Astrocyte (in vitro differentiated cells and primary cell): ENCODE results near the gene RTF1.

ENCODE experiments used
- EZH2 ChIP-seq: IDR thresholded peaks from 2 replicates; pipeline ENCODE4 v1.6.1; 2012; ENCODE audit warnings: mild to moderate bottlenecking, low read length, inconsistent platforms; ENCODE audit not compliant: insufficient read depth
- TF ChIP-seq, protein P1 (sequence below): IDR thresholded peaks from 2 replicates; pipeline ENCODE4 v1.5.1; 2011; ENCODE audit warnings: low read depth, mild to moderate bottlenecking, inconsistent platforms, low read length, moderate library complexity; ENCODE audit not compliant: insufficient read depth

- TF ChIP-seq, protein P1, sequence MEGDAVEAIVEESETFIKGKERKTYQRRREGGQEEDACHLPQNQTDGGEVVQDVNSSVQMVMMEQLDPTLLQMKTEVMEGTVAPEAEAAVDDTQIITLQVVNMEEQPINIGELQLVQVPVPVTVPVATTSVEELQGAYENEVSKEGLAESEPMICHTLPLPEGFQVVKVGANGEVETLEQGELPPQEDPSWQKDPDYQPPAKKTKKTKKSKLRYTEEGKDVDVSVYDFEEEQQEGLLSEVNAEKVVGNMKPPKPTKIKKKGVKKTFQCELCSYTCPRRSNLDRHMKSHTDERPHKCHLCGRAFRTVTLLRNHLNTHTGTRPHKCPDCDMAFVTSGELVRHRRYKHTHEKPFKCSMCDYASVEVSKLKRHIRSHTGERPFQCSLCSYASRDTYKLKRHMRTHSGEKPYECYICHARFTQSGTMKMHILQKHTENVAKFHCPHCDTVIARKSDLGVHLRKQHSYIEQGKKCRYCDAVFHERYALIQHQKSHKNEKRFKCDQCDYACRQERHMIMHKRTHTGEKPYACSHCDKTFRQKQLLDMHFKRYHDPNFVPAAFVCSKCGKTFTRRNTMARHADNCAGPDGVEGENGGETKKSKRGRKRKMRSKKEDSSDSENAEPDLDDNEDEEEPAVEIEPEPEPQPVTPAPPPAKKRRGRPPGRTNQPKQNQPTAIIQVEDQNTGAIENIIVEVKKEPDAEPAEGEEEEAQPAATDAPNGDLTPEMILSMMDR, result no peak
- peak; percentile 88 for TF ChIP-seq EZH2
Observed at GRCh38 chr15:41494190-41494921, 77.5 kb downstream of the RTF1 start.
